GM18873 (cell line): Measurements from ENCODE around the gene TBX18.

ENCODE experiments used
- ATAC-seq: cut with Tn5 transposase; IDR thresholded peaks from one replicate; pipeline ENCODE4 v1.9.1; 2021; ENCODE audit warnings: mild to moderate bottlenecking, moderate library complexity, moderate number of reproducible peaks; ENCODE audit not compliant: unreplicated experiment, low FRiP score

Gene TBX18

GRCh38 chr6:84685983-84686584 is 78.3 kb downstream of the TBX18 start:
- no peak for ATAC-seq

- ATAC-seq, result no peak
Measured at GRCh38 chr6:84681693-84682326, 82.6 kb downstream of the TBX18 start.

- no peak for ATAC-seq
Measured at GRCh38 chr6:84675651-84676050, 88.7 kb downstream of the TBX18 start.

GRCh38 chr6:84674395-84674794 is 90.0 kb downstream of the TBX18 start:
- no peak for ATAC-seq

- no peak for ATAC-seq
Measured at GRCh38 chr6:84671183-84671582, 93.2 kb downstream of the TBX18 start.

GRCh38 chr6:84669945-84670344 is 94.5 kb downstream of the TBX18 start:
- ATAC-seq, result no peak

- no peak for ATAC-seq
Measured at GRCh38 chr6:84667252-84668213, 96.9 kb downstream of the TBX18 start.

GRCh38 chr6:84665401-84665800 is 99.0 kb downstream of the TBX18 start:
- ATAC-seq, result no peak

GRCh38 chr6:84663866-84664265 is 100.5 kb downstream of the TBX18 start:
- no peak for ATAC-seq

- ATAC-seq, result no peak
Measured at GRCh38 chr6:84657486-84657885, 106.9 kb downstream of the TBX18 start.

GRCh38 chr6:84657025-84657424 is 107.4 kb downstream of the TBX18 start:
- ATAC-seq, result no peak

- no peak for ATAC-seq
Measured at GRCh38 chr6:84653027-84653551, 111.3 kb downstream of the TBX18 start.

GRCh38 chr6:84652356-84653026 is 111.9 kb downstream of the TBX18 start:
- no peak for ATAC-seq

GRCh38 chr6:84651583-84651982 is 112.8 kb downstream of the TBX18 start:
- ATAC-seq, result no peak

- no peak for ATAC-seq
Measured at GRCh38 chr6:84648444-84648843, 116.0 kb downstream of the TBX18 start.

GRCh38 chr6:84645563-84646266 is 118.7 kb downstream of the TBX18 start:
- no peak for ATAC-seq

GRCh38 chr6:84645000-84645399 is 119.4 kb downstream of the TBX18 start:
- ATAC-seq, result no peak

GRCh38 chr6:84643778-84644177 is 120.6 kb downstream of the TBX18 start:
- ATAC-seq, result no peak

GRCh38 chr6:84641076-84641475 is 123.3 kb downstream of the TBX18 start:
- no peak for ATAC-seq

- ATAC-seq, result no peak
Measured at GRCh38 chr6:84639396-84639795, 125.0 kb downstream of the TBX18 start.
